ENCODE results near the gene ALS2. TPM values are rescaled to one million over a fixed set of nuclear protein-coding genes. Genes with fewer than 3 reads are reported as not detected.

The ALS2 gene
- total RNA-seq, 1 experiment from 2014 or later = 38.3 TPM

- no TSS peak for BruUV-seq (replicated peaks)
- Mint-ChIP-seq H3K4me3 (ENCODE audit: unreplicated experiment) (no peak overlapping the region), H3K4me1 (ENCODE audit: low read depth, unreplicated experiment) (no peaks in the 10 kb centered on the region), H3K9me3 (ENCODE audit: unreplicated experiment) (no peaks in the 10 kb centered on the region), H3K27me3 (ENCODE audit: insufficient read depth, unreplicated experiment) (no peaks in the 10 kb centered on the region), H3K27ac (ENCODE audit: unreplicated experiment) (no peak overlapping the region), H3K36me3 (ENCODE audit: insufficient read depth, unreplicated experiment) (no peaks in the 10 kb centered on the region)
- intact Hi-C loops (cut with micrococcal nuclease; ENCODE audit: unreplicated experiment) = no loop called here
- no peak for DNase-seq
- H3K36me3 ChIP-seq (ENCODE audit: control insufficient read depth, insufficient read depth, low read length) = no peaks in the 10 kb centered on the region
- no peaks in the 10 kb centered on the region for H3K4me1 ChIP-seq
- ChIA-PET POLR2A (no interaction called here), CTCF (no interaction called here)
- no peak overlapping the region for H3K4me3 ChIP-seq (ENCODE audit: low read depth, low read length)
- no peaks in the 10 kb centered on the region for H3K9me3 ChIP-seq
- TF ChIP-seq CTCF (IDR thresholded peaks at IDR 0.05; ENCODE audit: insufficient read depth in 1 of 2, low read depth in 1 of 2, low read length in 1 of 2, severe bottlenecking in 1 of 2, unreplicated experiment in 1 of 2) = no peak
- no peaks in the 10 kb centered on the region for H3K27me3 ChIP-seq (replicated peaks; ENCODE audit: control insufficient read depth, insufficient read depth, low read length)
These were observed 116.4 kb downstream of the ALS2 start for GRCh38 chr2:201664334-201664733.

GRCh38 chr2:201661366-201661765 lies 119.4 kb downstream of the ALS2 start:
- H3K4me1 ChIP-seq = no peaks in the 10 kb centered on the region
- no peaks in the 10 kb centered on the region for H3K36me3 Mint-ChIP-seq (ENCODE audit: insufficient read depth, unreplicated experiment)
- H3K9me3 Mint-ChIP-seq (ENCODE audit: unreplicated experiment) = no peaks in the 10 kb centered on the region
- no peak overlapping the region for H3K4me3 Mint-ChIP-seq (ENCODE audit: unreplicated experiment)
- H3K4me3 ChIP-seq (ENCODE audit: low read depth, low read length) = no peak overlapping the region
- no peak overlapping the region for H3K27ac Mint-ChIP-seq (ENCODE audit: unreplicated experiment)
- H3K36me3 ChIP-seq (ENCODE audit: control insufficient read depth, insufficient read depth, low read length) = no peaks in the 10 kb centered on the region
- CTCF ChIA-PET = no interaction called here
- no peaks in the 10 kb centered on the region for H3K27me3 ChIP-seq (replicated peaks; ENCODE audit: control insufficient read depth, insufficient read depth, low read length)
- no peaks in the 10 kb centered on the region for H3K9me3 ChIP-seq
- no peak for DNase-seq
- no TSS peak for BruUV-seq (replicated peaks)
- intact Hi-C loops (cut with micrococcal nuclease; ENCODE audit: unreplicated experiment) = no loop called here
- H3K27me3 Mint-ChIP-seq (ENCODE audit: insufficient read depth, unreplicated experiment) = peaks cover 5% of the 10 kb centered on the region
- no peak for TF ChIP-seq CTCF (IDR thresholded peaks at IDR 0.05; ENCODE audit: insufficient read depth in 1 of 2, low read depth in 1 of 2, low read length in 1 of 2, severe bottlenecking in 1 of 2, unreplicated experiment in 1 of 2)
- H3K4me1 Mint-ChIP-seq (ENCODE audit: low read depth, unreplicated experiment) = no peaks in the 10 kb centered on the region
- POLR2A ChIA-PET = no interaction called here

DNA sequence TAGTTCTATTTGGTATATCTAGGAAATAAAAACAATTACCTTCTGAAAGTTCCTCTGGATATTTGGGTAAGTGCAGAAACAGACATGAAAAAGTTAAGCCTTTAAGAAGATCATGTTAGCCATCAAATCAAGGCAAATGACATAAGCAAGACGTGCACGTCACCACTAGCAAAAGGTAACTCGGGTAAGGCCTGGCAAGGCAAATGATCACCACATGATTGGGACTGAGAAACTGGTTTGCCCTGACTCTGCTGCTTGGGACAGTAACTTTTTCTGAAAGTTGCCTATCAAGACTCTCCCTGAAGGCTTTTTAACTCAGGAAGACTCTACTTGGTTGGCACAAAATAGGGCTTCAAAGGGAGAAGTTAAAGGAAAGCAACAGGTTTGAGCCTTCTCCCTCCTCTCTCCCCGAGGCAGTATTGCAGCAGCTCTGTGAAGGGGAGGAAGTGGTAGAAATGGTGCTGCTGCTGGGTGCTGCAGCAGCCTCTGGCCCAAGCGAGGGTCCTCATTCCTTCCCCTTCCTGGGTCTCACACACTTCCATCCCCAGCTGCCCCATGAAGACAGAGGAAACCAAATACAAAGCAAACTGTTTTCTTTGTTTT lies 120.3 kb downstream of the ALS2 start:
- H3K4me1 ChIP-seq = no peaks in the 10 kb centered on the region
- ChIA-PET CTCF (no interaction called here), POLR2A (no interaction called here)
- Mint-ChIP-seq H3K4me3 (ENCODE audit: unreplicated experiment) (no peak overlapping the region), H3K36me3 (ENCODE audit: insufficient read depth, unreplicated experiment) (no peaks in the 10 kb centered on the region), H3K27me3 (ENCODE audit: insufficient read depth, unreplicated experiment) (peaks cover 5% of the 10 kb centered on the region), H3K27ac (ENCODE audit: unreplicated experiment) (no peak overlapping the region), H3K4me1 (ENCODE audit: low read depth, unreplicated experiment) (no peaks in the 10 kb centered on the region), H3K9me3 (ENCODE audit: unreplicated experiment) (no peaks in the 10 kb centered on the region)
- no peak for TF ChIP-seq CTCF (IDR thresholded peaks at IDR 0.05; ENCODE audit: insufficient read depth in 1 of 2, low read depth in 1 of 2, low read length in 1 of 2, severe bottlenecking in 1 of 2, unreplicated experiment in 1 of 2)
- no peak overlapping the region for H3K4me3 ChIP-seq (ENCODE audit: low read depth, low read length)
- H3K27me3 ChIP-seq (replicated peaks; ENCODE audit: control insufficient read depth, insufficient read depth, low read length) = no peaks in the 10 kb centered on the region
- H3K9me3 ChIP-seq = no peaks in the 10 kb centered on the region
- no peaks in the 10 kb centered on the region for H3K36me3 ChIP-seq (ENCODE audit: control insufficient read depth, insufficient read depth, low read length)
- intact Hi-C loops (cut with micrococcal nuclease; ENCODE audit: unreplicated experiment) = no loop called here
- no TSS peak for BruUV-seq (replicated peaks)
- DNase-seq = no peak
